Hematopoietic multipotent progenitor cell treated with erythropoietin and hydrocortisone succinate and interleukin-3 and kit ligand, for 17 days (in vitro differentiated cells): ENCODE results near the gene CFAP61.

Source experiments
- DNase-seq: peaks from one replicate; pipeline ENCODE4 v3.0.0-alpha.2; 2015; ENCODE audit warnings: low spot score

CFAP61 gene

DNA sequence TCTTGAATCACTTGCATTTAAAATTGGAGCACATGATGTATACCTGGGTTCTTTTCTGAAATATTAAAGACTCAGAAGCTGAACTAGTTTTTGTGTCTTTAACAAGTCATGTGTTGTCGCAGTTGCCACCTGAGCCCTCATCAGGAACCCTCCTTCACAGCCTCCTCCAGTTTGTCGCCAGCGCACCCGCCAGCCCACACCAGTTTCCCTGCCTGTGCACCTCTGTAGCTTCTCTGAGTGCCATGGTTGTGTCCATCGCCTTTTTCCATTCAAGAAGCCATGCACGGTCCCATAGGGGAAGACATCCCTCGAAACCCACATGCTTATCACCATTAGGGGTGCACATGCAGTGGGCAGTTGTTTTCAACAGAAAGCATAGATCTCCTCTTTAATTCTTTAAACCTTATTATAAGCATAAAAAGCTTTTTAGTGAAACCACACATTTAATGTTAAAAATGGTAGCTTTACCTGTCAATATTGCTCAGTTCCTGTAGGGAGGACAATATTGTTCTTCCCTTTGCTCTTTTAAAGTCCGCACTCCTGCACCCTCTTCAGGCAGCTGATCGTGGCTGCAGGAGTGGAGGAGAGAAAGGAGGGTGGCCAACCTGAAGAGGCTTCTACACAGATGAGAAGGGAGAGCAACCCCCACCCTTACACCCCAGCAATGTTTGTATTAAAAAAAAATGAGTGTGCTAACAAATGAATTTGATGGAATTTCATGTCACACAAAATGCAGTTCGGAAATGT is 121.9 kb downstream of the CFAP61 start:
- no peak for DNase-seq

DNA sequence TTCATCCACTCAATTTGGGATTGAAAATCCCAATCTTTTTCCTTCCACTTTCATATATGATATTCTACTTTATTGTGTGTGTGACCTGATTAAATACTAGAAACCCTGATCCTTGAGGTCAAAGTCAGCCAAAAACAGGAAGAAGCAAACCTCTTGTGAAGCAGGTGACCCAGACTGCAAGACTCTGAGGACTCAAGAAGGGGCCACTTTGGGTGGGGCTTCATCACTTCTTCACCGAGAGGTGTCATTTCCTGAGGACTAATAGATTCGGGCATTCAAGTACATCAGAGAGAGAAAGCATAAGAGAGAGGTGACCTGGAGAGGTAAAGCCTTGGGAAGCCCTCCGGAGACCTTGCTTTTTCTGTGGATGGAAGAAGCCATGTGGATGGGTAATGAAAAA is 129.0 kb downstream of the CFAP61 start:
- no peak for DNase-seq

DNA sequence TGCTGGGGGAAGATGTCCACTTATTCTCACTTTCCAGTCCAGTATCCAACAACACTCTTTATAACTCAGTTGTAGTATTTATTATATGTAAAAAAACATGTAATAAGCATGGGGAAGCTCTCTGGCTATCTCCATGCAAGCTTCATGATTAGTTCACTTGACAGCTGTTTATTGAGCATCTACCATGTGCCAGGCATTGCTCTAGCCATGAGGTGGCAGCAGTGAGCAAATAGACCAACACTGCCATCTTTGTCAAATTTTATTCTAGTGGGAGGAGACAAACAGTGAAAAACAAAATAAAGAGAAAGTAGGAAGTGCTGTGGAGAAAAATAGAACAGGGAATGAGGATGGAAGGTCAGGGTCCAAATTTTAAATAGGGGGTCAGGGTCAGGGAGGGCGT is 131.8 kb downstream of the CFAP61 start:
- no peak for DNase-seq

- no peak for DNase-seq
Measured at GRCh38 chr20:20184706-20185105, 132.4 kb downstream of the CFAP61 start.

GRCh38 chr20:20188647-20189046 is 136.3 kb downstream of the CFAP61 start:
- DNase-seq: no peak

DNA sequence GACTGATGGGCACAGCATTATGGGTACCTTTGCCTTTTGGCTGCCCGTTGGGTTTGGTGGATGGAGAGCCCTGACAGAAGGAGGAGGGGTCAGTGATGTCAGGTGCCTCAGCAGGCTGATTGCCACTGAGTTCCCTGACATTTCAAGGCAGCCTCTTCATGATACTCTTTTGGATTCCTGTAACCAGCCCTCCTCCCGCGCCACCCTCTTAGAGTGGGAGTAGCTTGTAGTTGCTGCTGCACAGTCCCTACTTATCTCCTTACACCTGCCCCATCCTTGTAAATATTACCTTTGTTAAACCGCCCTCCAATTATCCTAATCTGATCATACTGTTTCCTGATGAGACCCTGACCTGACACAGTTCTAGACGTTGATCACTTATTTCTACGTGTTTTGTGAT is 140.0 kb downstream of the CFAP61 start:
- no peak for DNase-seq

DNA sequence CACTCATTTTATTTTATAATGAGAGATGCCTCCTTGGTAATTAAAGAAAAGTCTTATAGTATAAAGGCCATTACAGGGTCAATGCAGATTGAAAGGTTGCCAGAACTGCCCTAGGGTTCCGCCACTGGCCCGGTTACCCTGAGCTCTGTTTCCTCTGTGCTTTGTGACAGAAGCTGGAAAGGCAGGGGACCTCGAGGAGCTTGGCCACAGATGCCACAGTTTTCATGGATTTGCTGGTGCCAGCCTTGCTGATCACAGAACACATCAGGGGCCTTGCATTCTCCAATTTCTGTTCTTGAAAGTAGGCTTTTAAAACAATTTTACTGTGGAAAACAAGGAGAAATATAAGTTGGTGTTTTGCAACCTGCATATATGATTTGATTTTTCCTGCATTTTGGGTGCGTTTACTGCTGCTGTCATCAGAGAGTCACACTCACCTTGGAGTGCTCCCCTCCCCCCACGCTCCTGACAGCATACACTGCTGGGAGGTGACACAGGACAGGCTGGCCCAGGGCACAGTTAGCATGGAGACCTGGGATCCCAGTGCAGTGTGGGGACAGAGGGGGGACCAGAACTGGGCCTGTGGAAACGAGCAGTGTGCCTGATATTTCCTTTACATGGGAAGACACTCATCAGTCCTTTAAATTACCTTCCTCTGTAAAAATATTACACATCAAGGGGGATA is 142.8 kb downstream of the CFAP61 start:
- DNase-seq: no peak

DNA sequence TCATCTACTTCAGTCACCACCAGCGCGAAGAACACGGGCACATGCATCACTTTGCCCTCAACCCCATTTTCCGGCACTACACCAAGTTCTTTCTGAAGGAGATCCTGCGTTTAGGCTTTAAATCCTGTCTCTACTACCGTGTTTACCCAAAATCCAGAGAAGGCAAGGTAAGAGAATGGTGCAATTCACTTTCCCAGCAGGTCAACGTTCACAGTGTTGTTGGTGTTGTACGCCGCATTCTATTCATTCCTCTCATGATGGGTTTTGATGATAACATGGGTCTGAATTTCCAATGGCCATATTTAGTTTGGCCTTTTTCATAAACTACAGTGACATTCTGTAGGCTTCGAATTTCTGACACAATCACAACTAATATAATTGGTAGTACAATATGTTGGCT is 144.3 kb downstream of the CFAP61 start:
- DNase-seq: no peak

DNA sequence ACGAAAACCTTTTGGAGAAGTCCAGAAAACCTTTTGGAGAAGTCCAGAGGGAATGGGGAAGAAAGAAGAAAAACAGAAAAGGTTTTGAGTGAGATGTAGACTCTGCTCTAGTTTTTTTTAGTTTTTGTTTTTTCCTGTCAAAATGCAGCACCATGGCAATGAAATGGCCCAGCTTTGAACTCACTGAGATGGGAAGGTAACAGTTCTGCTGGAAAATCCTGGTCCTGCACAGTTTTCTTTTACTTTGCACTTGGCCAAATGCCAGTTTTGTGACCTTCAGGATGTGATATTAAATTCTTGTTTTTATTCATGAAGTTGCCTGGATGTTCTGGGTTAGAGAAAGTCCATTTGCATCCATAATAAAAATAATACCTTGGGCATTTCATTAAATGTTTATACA is 145.7 kb downstream of the CFAP61 start:
- no peak for DNase-seq

DNA sequence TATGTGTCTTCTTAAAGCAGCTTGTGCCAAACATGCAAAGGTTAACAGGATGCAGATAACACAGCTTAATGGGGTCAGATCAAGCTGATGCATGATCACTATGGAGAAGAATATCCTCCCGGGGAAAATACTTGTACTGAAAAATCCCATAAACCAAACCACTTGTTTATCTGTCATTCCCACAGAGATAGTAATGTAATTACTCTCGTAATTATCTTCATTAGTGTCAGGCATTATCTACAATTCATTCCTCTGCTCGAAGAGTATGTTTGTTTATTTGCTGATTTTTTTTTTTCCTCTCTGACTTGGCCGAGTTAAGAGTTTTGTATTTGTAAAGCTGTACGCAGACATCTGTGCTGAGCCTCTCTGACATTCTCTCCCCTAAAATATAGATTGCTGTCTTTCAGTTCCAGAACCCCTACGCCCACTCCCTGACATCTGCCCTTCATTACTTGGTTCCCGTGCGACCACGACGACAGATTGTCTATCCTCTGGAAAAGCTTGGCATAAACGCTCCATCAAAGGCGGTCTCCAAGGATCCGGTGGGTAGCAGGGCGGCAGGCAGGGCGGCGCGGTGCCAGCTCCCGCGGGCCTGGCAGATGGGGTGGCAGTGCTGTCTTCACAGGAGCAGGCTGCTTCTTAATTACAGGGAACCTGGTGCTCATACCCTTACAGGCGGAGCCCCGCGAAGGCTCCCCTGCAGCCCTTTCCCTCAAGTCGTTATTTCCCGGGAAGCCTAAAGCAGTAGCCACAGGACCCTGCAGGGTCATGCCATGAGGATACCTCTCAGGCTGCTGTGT is 147.2 kb downstream of the CFAP61 start:
- no peak for DNase-seq

DNA sequence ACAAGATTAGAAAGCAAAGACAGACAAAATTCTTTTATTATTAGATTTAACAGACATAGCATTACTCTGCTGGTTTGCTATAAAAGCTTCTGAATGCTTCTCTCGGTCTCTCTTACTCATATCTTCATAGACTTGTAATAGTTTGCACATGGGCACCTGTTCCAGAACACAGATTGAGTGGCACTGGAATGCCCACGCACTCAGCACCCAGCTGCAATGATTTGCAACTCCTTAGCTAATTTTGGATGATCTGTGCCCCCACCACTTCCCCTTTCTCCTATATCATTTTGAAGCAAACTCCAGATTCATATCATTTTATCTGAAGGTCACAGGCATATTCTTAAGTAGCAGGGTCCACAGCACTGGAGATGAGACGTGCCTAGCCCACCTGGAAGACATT is 148.8 kb downstream of the CFAP61 start:
- no peak for DNase-seq

- DNase-seq: no peak
Measured at GRCh38 chr20:20201639-20202038, 149.3 kb downstream of the CFAP61 start.

DNA sequence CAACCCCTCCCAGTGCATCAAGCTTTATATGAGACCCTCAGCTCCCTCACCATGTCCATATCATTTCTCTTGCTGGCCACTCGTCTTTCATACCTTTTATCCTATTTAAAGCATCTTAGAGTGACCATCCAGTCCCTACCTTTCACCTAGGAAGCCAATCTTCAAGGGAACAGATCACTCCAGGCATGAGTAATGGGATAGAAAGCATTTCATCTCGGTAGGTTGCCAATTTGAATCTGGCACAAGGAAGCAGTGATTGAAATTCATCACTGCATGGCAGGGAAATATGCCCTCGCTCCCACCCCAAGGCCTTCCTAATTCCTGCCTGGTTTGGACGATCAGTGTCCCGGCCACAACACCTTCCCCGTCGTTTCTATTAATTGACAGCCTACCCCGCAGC is 150.4 kb downstream of the CFAP61 start:
- no peak for DNase-seq

DNA sequence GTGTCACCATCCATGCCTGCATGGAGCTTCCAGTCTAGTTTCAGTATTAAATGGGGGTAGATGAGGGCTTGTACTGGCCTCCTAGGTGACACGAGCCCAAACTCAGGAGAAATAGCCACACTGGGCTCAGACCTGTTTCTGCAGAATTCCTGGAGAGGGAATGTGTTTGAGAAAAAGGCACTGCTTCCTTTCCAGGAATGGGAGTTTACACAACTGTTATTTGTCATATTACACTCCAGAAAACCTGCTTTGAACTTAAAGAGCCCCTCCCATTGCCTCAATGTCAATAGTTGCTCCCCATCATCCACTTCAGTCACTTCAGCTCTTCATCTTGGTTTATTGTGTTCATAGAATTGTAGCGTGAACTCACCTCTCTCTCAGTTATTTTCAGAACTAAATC is 151.5 kb downstream of the CFAP61 start:
- DNase-seq: no peak

DNA sequence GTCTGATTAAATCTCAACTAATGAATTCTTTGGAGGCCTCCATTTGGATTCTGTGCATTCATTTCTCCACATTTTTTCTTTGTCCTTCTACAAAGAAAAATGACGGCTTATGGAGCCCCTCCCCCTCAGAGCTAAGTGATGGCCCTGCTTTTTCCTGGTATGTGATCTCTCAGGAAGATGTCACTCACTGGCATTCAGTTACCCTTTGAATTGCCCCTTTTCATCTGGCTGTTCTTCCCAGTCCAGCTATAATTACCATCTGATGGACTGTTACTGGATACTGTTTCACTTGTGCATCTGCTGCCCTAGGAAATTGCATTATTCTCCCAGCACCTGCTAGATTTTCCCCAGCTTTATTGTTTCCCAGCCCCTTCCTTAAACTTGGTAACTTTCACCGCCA is 151.9 kb downstream of the CFAP61 start:
- DNase-seq: no peak

DNA sequence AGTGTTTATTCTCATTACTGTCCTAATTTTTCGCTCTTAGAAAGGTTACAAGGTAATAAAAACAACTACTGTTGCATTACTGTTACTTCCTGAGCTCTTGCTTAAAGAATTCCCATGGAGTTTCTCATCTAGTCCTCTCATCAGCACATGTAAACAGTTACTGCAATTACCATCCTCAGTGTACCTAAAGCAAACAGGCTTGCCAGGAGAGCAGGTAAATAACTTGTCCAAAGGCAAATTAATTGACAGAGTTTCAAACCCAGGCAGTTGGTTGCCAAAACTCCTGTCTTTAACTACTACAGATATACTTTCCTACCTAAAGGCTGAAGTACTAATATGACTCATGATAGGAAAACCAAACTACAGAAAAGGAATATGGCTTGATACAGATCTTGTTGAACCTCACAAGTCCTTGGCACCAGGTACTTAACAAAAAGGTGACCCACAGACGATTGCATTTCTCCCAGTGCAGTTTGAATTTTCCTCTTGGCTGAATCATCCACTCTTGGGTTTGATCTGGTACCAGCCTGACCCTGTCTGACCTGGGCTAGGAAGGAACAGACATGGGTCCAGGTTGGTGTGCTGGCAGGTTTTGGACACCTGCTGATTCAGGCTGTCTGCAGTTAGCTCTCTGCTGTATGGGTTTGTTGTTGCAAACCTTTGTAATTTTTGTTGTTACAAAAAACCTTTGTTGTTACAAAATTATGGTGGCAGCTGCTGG is 153.0 kb downstream of the CFAP61 start:
- DNase-seq: no peak

DNA sequence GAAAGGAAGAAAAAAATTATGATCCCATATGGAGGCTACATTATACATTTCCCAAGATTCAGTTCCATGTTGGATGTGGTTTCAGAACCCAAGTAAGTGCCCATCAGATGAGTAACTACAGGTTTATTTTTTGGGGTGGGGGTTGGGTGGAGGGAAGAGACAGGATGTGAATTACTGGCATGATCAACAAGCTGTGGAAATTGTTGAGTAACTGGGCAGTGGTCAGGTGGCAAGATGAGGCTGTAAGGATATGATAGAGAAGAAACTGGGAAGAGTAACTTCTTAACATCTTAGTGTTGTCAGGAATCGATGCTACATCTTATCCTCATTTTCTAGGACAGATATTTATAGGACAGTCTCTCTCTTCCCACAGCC is 153.5 kb downstream of the CFAP61 start:
- no peak for DNase-seq

DNA sequence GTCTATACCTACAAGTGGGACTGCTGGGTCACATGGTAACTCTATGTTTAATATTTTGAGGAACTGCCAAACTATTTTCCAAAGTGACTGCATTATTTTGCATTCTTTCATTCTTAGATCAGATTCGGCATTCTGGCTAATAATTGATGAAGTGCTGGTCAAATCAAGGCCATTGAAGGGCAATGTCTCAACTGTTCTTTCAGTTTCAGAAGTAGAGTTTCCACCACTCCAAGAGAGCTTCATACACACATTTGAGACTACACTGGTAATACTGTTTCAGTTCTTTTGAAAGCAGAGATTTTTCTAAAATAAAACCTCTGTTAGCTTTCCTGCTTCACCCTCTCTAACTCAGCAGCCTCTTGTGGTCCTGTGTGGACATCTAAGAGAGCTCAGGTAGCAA is 154.5 kb downstream of the CFAP61 start:
- DNase-seq: no peak

DNA sequence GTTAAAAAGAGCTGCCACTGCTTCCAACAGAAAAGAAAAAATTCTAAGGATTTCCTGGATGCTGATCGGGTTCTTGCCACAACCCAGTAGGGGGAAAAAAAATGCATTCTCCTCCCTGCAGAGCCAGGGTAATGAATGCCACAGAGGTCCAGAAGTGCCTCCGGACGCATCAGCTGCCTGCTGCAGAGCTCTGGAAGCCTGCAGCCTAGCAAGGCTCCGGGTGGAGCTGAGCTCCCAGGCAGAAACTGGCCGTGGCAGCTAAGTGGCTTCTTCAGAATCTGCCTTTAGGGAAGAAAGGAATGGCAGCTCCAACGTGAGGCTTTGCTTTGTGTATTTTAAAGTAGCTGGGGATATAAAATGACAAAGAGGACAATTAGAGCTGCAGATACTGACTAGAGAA is 155.0 kb downstream of the CFAP61 start:
- DNase-seq: no peak

DNA sequence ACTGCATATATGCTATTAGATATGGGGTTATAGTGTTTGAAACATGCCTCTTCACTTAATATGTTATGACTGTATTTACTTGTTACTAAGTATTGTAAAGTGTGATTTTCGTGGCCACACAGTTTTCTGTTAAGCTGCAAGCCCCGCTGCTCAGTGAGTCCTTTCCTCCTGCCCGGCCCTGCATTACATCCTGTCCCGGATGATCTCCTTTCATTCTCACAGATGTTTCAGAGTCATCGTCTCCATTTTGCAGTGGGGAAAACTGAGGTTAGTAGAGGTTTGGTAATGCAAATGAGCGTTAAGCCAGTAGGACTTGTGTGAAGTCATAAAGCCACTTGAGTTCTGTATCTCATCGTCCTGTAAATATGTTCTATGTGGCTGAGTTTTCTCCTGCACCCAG is 155.5 kb downstream of the CFAP61 start:
- DNase-seq: no peak

DNA sequence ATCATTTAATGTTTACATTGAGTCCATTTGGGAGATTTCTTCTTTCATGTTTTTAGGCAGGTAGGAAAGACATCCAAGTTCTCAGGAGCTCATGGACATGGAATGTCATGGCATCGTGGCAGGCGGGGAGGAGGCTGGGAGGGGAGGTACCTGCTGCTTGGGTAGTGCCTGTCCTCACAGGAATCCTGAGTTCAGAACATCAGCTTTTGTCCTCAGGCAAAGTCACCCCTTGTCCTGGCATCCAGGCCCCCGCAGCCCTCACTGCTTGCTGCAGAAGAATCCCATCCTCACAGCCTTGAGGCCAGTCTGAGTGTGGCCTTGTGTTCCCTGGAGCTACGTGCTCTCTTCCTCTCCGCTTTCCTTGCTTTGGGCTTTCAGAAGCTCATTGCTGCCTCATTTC is 157.4 kb downstream of the CFAP61 start:
- DNase-seq: no peak

- DNase-seq: no peak
Measured at GRCh38 chr20:20210327-20210726, 158.0 kb downstream of the CFAP61 start.

GRCh38 chr20:20210943-20211273 is 158.6 kb downstream of the CFAP61 start:
- no peak for DNase-seq
